Peyer's patch (tissue), 4 donors: ENCODE data around the gene TES.

Source experiments
- POLR2A ChIP-seq, 2 donors: fragments of 450-650 bp; IDR thresholded peaks; one replicate each; pipeline ENCODE4 v1.5.1; 2017; ENCODE audit warnings: antibody characterized with exemption in 2 of 2, mild to moderate bottlenecking in 2 of 2, moderate library complexity in 2 of 2
- TF ChIP-seq, protein P1 (sequence below), 6 experiments: fragments of 450-650 bp in 4 of 6; fragments of 200-600 bp in 2 of 6; sonication (generic) in 1 of 6; IDR thresholded peaks; one replicate each; pipeline ENCODE4 v1.5.1; 2017 to 2019; ENCODE audit warnings: antibody characterized with exemption in 6 of 6, mild to moderate bottlenecking in 3 of 6, moderate library complexity in 1 of 6

DNA sequence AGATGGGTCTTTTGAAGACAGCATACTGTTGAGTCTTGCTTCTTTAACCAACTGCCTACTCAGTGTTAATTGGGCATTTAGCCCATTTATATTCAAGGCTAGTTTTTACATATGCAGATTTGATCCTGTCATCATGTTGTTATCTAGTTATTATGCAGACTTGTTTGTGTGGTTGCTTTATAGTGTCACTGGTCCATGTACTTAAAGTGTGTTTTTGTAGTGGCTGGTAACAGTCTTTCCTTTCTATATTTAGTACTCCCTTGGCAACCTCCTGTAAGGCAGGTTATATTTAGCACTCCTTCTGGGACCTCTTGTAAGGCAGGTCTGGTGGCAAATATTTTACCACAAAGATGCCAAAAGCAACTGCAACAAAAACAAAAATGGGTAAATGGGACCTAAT, 66.7 kb downstream of the TES start:
- TF ChIP-seq, protein P1, sequence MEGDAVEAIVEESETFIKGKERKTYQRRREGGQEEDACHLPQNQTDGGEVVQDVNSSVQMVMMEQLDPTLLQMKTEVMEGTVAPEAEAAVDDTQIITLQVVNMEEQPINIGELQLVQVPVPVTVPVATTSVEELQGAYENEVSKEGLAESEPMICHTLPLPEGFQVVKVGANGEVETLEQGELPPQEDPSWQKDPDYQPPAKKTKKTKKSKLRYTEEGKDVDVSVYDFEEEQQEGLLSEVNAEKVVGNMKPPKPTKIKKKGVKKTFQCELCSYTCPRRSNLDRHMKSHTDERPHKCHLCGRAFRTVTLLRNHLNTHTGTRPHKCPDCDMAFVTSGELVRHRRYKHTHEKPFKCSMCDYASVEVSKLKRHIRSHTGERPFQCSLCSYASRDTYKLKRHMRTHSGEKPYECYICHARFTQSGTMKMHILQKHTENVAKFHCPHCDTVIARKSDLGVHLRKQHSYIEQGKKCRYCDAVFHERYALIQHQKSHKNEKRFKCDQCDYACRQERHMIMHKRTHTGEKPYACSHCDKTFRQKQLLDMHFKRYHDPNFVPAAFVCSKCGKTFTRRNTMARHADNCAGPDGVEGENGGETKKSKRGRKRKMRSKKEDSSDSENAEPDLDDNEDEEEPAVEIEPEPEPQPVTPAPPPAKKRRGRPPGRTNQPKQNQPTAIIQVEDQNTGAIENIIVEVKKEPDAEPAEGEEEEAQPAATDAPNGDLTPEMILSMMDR (IDR thresholded peaks at IDR 0.05), result no peak
- no peak for TF ChIP-seq POLR2A (IDR thresholded peaks at IDR 0.05)
